ENCODE measurements around the gene STYXL1. TPM values are rescaled to one million over a fixed set of nuclear protein-coding genes. Genes with fewer than 3 reads are reported as not detected.

Gene STYXL1
- total RNA-seq, 6 experiments from 2014 or later, result 13.8 to 28.5 (median 21.2) TPM

DNA sequence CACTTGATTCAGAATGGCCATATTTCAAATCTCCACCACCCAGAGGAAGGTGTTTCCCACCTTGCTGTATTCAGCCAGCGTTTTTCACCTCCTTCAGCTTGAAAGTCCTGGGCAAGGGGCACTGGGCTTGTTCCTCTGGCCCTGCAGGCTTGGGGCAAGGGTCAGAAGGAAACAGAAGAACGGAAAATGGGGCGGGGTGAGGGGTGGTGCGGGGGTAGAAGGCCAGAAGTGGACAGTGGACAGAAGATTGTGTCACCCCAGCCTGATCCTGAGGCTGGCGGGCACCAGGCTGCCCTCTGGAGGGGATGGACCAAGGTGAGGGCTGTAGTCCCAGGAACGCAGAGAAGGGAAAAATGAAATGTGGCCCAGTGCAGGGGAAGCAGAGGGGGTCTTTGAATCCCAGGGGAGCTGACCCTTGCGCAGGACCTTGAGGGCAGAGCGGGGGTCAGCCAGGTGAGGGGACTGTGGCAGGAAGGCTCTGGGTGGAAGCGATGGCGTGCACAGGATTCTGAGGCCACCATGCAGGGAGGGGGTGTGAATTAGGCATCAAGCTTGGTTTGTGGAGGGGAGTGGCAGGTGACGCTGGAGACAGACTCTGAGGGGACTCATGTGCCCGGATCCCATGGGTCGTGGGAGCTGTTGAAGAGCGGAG, 76.4 kb downstream of the STYXL1 start:
- DNase-seq, result peak; percentile 72 to 89 (median 87)
- intact Hi-C loops (cut with DNase I), result no loop called here
- TF ChIP-seq POLR2A (IDR thresholded peaks at IDR 0.05) (no peak), CTCF (IDR thresholded peaks at IDR 0.05) (peak in 3 of 4 donors; percentile 22 to 43 (median 36))
- H3K36me3 ChIP-seq, result peaks cover 0 to 74% (median 26%) of the 10 kb centered on the region in 4 donors
- WGBS (ENCODE audit: insufficient coverage, low coverage, low lambda C conversion rate, missing lambda C conversion rate), result 52% methylated on average over 14 of the region's 14 CpGs
- no peaks in the 10 kb centered on the region for H3K9me3 ChIP-seq
- peaks cover 0 to 53% (median 16%) of the 10 kb centered on the region in 4 donors for H3K4me1 ChIP-seq
- peak overlapping the region; percentile 20 to 79 (median 57) for H3K27ac ChIP-seq
- ATAC-seq, result peak; percentile 61 to 73 (median 67)
- no peak overlapping the region for H3K4me3 ChIP-seq
- no peaks in the 10 kb centered on the region for H3K27me3 ChIP-seq

GRCh38 chr7:75969704-75970498, 77.9 kb downstream of the STYXL1 start:
- H3K4me3 ChIP-seq, result no peak overlapping the region
- H3K4me1 ChIP-seq, result peaks cover 0 to 68% (median 24%) of the 10 kb centered on the region in 4 donors
- intact Hi-C loops (cut with DNase I), result no loop called here
- peak in 1 of 4 donors; percentile 6 for ATAC-seq
- H3K36me3 ChIP-seq, result peaks cover 0 to 74% (median 27%) of the 10 kb centered on the region in 4 donors
- no peak for TF ChIP-seq CTCF (IDR thresholded peaks at IDR 0.05)
- TF ChIP-seq POLR2A (IDR thresholded peaks at IDR 0.05), result no peak
- no peaks in the 10 kb centered on the region for H3K9me3 ChIP-seq
- no peaks in the 10 kb centered on the region for H3K27me3 ChIP-seq
- DNase-seq, result peak in 1 of 3 donors; percentile 46
- WGBS (ENCODE audit: insufficient coverage, low coverage, low lambda C conversion rate, missing lambda C conversion rate), result 80% methylated on average over 16 of the region's 30 CpGs
- H3K27ac ChIP-seq, result peak overlapping the region; percentile 12 to 79 (median 79)

DNA sequence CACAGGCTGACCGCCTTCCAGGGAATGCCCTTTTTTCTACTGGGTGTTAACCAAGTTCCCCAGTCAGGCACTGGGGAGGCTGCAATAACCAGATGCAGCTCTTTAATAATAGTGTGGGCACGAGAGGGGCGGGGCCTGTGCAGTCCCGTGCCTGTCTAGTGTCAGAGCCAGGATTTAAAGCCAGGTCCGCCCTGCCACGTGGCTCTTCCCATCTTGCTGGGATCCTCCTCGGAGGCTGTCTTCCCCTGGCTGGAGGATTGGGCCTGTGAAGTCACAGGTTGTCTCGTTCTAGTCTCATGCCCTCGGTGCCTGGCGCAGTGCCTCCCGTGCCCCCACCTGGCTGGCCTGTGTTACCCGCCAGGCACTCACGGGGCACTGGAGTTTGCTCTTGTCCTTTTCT, 78.6 kb downstream of the STYXL1 start:
- intact Hi-C loops (cut with DNase I), result no loop called here
- H3K27me3 ChIP-seq, result no peaks in the 10 kb centered on the region
- H3K36me3 ChIP-seq, result peaks cover 0 to 74% (median 24%) of the 10 kb centered on the region in 4 donors
- no peaks in the 10 kb centered on the region for H3K9me3 ChIP-seq
- WGBS (ENCODE audit: insufficient coverage, low coverage, low lambda C conversion rate, missing lambda C conversion rate), result 28% methylated on average over 4 of the region's 13 CpGs
- ATAC-seq, result peak; percentile 0 to 14 (median 11)
- H3K27ac ChIP-seq, result peak overlapping the region; percentile 12 to 79 (median 79)
- no peak for TF ChIP-seq CTCF (IDR thresholded peaks at IDR 0.05)
- TF ChIP-seq POLR2A (IDR thresholded peaks at IDR 0.05), result no peak
- peak; percentile 30 to 74 (median 71) for DNase-seq
- H3K4me3 ChIP-seq, result no peak overlapping the region
- H3K4me1 ChIP-seq, result peaks cover 0 to 75% (median 26%) of the 10 kb centered on the region in 4 donors

GRCh38 chr7:75968561-75969001, 79.2 kb downstream of the STYXL1 start:
- Histone ChIP-seq H3K4me1 (peaks cover 0 to 81% (median 27%) of the 10 kb centered on the region in 4 donors), H3K36me3 (peaks cover 0 to 69% (median 21%) of the 10 kb centered on the region in 4 donors), H3K9me3 (no peaks in the 10 kb centered on the region), H3K4me3 (no peak overlapping the region), H3K27ac (peak overlapping the region; percentile 47 to 79 (median 79)), H3K27me3 (no peaks in the 10 kb centered on the region)
- WGBS (ENCODE audit: insufficient coverage, low coverage, low lambda C conversion rate, missing lambda C conversion rate), result 69% methylated on average over 5 of the region's 12 CpGs
- TF ChIP-seq CTCF (IDR thresholded peaks at IDR 0.05) (no peak), POLR2A (IDR thresholded peaks at IDR 0.05) (no peak)
- intact Hi-C loops (cut with DNase I), result no loop called here
- DNase-seq (peak; percentile 59 to 89 (median 87)), ATAC-seq (peak; percentile 23 to 53 (median 38))

Measured in right lobe of liver (tissue), 6 donors.